PFSK-1 (cell line): ENCODE measurements around the gene GRK1.

ENCODE experiments used
- FOXP2 ChIP-seq: optimal IDR thresholded peaks from 2 replicates; pipeline ENCODE3; 2011; ENCODE audit warnings: borderline replicate concordance, control low read depth, inconsistent platforms; ENCODE audit not compliant: insufficient read depth; ENCODE audit errors: extremely low read length, extremely low read depth
- POLR2AphosphoS5 ChIP-seq: IDR thresholded peaks from 2 replicates; pipeline ENCODE4 v1.6.1; 2012; ENCODE audit warnings: low read depth, mild to moderate bottlenecking, control low read depth, low read length, moderate library complexity
- SIN3A ChIP-seq: IDR thresholded peaks from 2 replicates; pipeline ENCODE4 v1.6.1; 2012; ENCODE audit warnings: mild to moderate bottlenecking, low read length, moderate library complexity, borderline replicate concordance; ENCODE audit not compliant: insufficient read depth
- TAF1 ChIP-seq: IDR thresholded peaks from 2 replicates; pipeline ENCODE4 v1.6.1; 2012; ENCODE audit warnings: low read length, control low read depth, borderline replicate concordance; ENCODE audit not compliant: insufficient read depth
- TF ChIP-seq, protein P1 (sequence below), 2 experiments: IDR thresholded peaks; 2 replicates each; pipeline versions ENCODE4 v1.6.1 to v1.8.0; 2011 to 2012; ENCODE audit warnings: low read depth in 2 of 2, low read length in 2 of 2, control low read depth in 1 of 2, inconsistent platforms in 1 of 2, mild to moderate bottlenecking in 1 of 2, moderate library complexity in 1 of 2; ENCODE audit not compliant: insufficient read depth in 1 of 2

DNA sequence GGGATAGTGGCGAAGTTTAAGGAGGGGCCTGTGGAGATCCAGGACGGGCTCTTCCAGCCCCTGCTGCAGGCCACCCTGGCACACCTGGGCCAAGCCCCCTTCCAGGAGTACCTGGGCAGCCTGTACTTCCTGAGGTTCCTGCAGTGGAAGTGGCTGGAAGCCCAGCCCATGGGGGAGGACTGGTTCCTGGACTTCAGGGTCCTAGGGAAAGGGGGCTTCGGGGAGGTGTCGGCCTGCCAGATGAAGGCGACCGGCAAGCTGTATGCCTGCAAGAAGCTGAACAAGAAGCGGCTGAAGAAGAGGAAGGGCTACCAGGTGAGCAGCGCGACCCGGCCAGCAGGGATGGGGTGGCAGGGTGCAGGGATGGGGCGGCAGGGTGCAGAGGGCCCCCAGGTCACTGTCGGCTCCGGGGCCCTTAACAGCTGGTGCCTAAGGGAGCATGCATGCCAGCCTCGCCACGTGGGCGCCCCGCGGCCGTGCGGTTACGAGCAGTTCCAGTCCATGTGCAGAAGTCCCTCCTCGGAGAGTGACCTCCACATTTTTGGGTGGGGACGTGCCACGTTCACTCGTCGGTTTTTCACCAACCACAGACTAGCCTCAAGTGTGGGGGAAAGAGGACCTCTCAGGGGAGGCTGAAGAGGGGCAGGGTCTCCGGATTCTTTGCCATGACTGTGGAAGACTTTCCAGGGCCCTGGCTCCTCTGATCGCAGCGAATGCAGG, 912 bp downstream of the GRK1 start:
- TF ChIP-seq TAF1, result no peak
- TF ChIP-seq FOXP2, result no peak
- no peak for TF ChIP-seq POLR2AphosphoS5
- TF ChIP-seq, protein P1, sequence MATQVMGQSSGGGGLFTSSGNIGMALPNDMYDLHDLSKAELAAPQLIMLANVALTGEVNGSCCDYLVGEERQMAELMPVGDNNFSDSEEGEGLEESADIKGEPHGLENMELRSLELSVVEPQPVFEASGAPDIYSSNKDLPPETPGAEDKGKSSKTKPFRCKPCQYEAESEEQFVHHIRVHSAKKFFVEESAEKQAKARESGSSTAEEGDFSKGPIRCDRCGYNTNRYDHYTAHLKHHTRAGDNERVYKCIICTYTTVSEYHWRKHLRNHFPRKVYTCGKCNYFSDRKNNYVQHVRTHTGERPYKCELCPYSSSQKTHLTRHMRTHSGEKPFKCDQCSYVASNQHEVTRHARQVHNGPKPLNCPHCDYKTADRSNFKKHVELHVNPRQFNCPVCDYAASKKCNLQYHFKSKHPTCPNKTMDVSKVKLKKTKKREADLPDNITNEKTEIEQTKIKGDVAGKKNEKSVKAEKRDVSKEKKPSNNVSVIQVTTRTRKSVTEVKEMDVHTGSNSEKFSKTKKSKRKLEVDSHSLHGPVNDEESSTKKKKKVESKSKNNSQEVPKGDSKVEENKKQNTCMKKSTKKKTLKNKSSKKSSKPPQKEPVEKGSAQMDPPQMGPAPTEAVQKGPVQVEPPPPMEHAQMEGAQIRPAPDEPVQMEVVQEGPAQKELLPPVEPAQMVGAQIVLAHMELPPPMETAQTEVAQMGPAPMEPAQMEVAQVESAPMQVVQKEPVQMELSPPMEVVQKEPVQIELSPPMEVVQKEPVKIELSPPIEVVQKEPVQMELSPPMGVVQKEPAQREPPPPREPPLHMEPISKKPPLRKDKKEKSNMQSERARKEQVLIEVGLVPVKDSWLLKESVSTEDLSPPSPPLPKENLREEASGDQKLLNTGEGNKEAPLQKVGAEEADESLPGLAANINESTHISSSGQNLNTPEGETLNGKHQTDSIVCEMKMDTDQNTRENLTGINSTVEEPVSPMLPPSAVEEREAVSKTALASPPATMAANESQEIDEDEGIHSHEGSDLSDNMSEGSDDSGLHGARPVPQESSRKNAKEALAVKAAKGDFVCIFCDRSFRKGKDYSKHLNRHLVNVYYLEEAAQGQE (IDR thresholded peaks at IDR 0.05; ENCODE audit: insufficient read depth in 1 of 2, low read depth in 2 of 2, low read length in 2 of 2), result no peak
- no peak for TF ChIP-seq SIN3A
